NCI-H2227 (cell line): ENCODE data around the gene OR1F1.
A peak's percentile ranks its signal among the peaks of the same experiment; 100 is the strongest.
"Not testable (repeated sequence)": the region's sequence is repeated elsewhere in the genome, so short reads cannot be mapped to it uniquely, and the experiment has no call there.

Source experiments
- DNase-seq: peaks from one replicate; lab custom pipeline; 2025; ENCODE audit not compliant: unreplicated experiment; lab: John Stamatoyannopoulos, UW

Gene OR1F1

DNA sequence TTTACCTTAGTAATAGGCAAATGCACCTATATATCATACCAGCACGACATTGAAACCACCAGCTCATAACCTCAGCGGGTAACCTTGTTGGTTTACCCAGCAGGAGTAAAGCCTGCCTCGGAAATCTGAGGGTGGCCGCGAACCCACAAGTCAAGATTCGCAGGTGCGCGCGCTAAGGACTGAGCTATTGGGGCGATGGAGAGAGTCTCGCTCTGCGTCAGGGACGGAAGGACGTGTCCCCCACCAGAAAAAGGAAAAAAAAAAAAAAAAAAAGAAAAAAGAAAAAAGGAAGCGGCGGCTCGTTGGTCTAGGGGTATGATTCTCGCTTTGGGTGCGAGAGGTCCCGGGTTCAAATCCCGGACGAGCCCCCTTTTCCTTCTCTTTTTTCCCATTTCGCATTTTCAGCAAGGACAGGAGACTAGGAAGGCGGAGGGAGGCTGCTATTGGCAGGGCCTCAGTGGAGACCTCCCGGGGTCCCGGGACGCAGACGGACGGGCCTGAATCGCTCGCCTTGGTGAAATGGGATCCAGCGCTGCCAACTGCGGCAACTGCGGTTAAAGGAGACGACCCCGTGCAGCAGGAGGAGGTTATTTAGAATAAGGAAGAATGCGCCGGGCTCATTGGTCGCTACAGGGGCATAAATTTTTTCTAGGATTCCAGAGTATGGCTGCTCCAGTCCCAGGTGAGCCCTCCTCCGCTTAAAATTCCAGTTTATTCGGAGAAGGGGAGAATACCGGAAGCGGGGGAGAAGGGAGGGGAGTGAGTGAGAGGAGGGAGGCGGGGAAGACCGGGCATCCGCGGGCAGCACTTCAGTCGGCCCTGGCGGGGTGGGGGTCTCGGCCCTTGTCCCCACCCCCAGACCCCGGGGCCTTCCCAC is at the start of gene OR1F1:
Gene OR1F1, plus strand, starts transcription at position 407 of the 877 bp plus-strand sequence.
- DNase-seq: peak; percentile 85

DNA sequence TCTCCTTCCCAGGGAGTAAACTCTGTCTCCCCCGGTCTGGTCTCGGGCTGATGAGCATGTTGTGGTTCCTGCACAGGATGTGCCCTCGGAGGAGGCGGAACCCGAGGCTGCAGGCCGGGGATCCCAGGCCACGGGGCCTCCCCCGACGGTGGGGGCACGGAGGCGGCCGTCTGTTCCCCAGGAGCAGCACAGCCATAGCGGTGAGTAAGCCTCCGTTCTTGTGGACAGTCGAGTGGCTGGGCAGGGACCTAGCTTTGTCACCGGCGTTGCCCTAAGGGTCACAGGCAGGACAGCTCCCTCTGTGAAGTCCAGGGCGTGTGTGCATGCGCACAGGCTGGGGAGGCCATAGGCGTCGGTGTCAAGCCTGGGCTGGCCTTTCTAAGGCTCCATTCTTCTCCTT is 49.7 kb upstream of the OR1F1 start:
- no peak for DNase-seq

DNA sequence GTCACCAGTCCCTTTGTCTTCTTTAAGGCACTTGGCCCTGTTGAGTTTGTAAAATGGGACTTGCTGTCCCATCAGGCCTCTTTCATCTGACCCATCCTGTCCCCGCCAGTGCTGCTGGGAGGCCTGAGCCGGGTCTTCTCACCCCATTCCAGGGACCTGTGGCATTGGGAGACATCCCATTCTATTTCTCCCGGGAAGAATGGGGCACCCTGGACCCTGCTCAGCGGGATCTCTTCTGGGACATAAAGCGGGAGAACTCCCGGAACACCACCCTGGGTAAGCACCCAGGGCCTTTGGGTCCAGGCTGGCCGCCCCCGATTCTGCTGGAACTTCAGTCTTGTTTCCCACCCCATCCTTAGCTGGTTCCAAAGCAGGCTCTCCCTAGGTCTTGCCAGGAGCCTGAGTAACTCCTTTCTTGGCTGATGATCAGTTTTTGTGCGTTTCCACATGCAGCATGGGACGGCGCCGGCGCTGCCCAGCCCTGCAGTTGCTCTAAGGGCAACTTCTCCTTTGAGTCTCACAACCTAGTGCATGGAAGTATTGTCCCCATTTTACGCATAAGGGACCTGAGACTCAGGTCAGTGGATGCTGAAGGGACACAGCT is 49.1 kb upstream of the OR1F1 start:
- no peak for DNase-seq

DNA sequence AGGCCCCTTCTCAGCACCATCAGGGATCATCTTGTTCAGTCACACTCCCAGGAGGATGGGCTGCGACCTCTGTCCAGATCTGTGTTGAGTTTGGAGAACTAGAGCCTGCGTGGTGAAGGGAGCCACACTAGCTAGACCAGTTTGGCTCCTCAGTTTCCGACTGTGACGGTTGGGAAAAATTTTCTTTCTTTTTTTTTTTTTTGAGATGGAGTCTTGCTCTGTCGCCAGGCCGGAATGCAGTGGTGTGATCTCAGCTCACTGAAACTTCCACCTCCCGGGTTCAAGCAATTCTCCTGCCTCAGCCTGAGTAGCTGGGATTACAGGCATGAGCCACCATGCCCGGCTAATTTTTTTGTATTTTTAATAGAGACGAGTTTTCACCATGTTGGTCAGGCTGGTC is 48.4 kb upstream of the OR1F1 start:
- not testable (repeated sequence) for DNase-seq

DNA sequence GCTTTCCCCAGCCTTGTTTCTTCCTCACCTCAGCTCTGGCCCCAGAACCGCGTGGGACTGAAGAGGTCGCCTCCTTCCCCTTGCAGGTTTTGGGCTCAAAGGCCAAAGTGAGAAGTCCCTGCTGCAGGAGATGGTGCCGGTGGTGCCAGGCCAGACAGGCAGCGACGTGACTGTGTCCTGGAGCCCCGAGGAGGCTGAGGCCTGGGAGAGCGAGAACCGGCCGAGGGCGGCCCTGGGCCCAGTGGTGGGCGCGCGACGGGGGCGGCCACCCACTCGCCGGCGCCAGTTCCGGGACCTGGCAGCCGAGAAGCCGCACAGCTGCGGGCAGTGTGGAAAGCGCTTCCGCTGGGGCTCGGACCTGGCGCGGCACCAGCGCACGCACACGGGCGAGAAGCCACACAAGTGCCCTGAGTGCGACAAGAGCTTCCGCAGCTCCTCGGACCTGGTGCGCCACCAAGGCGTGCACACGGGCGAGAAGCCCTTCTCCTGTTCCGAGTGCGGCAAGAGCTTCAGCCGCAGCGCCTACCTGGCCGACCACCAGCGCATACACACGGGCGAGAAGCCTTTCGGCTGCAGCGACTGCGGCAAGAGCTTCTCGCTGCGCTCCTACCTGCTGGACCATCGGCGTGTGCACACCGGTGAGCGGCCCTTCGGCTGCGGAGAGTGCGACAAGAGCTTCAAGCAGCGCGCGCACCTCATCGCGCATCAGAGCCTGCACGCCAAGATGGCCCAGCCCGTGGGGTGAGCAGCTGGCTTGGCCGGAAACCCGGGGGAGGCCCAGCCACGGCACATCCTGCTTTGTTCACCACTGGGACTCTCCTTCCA is 47.2 kb upstream of the OR1F1 start:
- DNase-seq: no peak

DNA sequence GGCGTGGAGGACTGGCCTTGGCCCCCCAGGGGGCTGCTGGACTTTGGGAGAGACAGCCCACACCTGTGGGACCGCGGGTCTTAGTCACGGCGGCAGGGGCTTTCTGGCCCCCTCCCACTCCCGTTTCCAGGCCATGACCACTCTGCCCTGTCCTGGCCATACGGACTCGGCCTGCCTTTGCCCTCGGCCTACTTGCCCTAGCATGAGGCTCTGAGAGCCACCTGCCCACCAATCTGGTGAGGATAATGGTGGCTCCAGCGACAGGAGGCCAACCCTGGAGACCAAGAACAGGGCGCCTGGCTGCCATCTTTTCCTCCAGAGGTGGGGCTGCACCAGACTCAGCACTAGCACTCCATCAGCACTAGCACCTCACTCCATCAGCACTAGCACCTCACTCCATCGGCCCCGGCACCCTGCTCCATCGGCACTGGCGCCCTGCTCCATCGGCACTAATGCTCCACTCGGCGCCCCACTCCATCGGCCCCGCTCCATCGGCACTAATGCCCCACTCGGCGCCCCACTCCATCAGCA is 46.2 kb upstream of the OR1F1 start:
- DNase-seq: no peak

DNA sequence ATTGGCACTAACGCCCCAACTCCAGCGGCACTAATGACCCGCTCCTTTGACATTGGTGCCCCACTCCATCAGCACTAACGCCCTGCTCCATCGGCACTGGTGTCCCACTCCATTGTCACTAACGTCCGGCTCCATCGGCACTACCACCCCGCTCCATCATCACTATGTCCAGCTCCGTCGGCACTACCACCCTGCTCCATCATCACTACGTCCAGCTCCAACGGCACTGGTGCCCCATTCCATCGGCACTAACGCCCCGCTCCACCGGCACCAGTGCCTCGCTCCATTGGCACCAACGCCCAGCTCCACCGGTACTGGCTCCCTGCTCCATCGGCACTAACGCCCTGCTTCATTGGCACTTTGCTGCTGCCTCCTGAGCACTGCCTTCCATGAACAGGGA is 45.7 kb upstream of the OR1F1 start:
- no peak for DNase-seq

DNA sequence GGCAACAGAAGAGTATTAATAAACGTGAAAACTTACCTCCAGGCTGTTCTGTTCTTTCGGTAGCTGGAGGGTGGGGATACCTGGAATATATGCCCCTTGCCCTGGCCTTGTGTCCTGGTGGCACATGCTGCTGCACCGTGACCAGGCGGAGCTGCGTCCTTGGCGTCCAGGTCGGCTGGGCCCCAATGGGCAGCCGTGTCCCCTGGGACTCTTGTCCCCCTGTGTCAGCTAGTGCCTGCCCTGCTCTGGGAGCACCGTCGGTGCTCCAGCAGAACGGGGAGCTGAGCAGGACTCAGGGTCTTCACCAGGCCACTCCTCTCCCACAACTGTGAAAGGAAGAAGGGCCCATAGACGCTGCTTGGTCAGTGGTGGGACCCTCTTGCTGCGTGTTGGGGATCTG is 45.2 kb upstream of the OR1F1 start:
- DNase-seq: no peak

DNA sequence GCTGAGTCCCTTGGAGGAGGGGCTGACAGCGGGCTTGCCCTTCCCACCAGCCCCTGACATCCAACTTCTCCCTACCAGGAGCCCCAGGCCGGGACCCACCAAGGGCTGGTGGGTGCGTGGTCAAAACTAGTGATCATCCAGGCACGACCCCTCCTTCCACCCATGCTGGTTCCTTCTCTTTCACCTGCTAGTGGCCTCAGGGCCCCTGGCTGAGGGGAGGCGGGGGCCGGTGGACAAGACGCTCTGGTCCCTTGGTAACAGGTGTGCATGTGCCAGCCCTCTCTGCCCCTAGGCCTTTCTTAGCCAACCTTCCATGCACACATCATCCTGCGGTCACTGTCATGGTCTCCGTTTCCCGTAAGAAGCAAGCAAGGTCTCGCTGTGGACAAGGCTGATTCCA is 44.8 kb upstream of the OR1F1 start:
- no peak for DNase-seq

DNA sequence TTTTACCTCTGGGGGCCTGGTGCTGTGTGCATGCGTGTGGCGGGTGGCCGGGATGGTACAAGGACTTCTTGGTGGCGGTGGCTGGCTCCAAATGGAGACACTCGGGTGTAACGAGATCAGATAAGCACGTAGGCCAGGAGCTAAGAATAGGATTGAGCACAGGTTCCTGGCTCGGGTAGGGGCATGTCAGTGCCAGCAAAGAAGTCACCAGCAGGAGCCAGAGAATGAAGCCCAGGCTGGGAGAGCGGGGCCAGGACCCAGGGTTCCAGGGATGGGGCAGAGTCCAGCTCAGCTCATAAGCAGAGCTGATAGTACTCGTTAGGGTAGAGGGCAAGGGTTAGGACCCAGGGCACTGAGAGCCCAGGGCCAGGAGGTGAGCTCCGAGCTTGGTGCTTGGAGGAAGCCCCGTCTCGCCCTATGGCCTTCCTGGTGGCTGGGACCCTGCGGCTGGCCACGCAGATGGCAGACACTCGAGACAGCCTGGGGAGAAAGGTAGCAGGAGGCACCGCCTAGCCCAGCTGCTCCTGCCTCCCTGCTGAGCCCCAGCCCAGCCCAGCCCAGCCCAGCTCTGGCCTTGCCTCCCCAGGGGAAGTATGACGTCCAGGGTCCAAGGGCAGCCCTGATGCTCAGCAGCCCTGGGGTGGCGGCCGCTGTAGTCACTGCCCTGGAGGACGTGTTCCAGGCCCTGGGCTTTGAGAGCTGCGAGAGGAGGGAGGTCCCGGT is 44.2 kb upstream of the OR1F1 start:
- no peak for DNase-seq

DNA sequence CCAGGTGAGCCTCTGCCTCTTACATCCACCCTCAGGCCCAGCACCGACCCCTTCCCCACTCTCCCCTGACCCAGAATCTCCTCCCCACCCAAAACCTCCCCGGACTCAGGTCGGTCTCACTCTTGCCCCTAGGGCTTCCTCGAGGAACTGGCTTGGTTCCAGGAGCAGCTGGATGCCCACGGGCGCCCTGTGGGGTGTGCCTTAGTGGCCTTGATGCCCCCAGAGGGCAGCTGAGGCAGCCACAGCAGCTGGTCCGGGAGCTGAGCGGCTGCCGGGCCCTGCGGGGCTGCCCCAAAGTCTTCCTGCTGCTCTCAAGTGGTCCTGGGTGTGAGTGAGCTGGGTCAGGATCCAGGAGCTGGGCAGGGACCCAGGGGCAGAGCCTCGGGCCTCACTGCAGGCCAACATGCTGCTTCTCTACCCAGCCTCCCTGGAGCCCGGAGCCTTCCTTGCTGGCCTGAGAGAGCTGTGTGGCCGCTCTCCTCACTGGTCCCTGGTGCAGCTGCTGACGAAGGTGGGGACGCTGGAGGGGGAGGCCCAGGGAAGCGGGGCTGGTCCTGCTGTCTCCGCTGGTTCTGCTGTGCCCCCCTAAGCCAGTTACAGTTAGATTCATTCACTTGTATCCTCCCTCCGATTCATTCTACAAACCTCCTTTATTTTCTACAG is 43.6 kb upstream of the OR1F1 start:
- DNase-seq: no peak

DNA sequence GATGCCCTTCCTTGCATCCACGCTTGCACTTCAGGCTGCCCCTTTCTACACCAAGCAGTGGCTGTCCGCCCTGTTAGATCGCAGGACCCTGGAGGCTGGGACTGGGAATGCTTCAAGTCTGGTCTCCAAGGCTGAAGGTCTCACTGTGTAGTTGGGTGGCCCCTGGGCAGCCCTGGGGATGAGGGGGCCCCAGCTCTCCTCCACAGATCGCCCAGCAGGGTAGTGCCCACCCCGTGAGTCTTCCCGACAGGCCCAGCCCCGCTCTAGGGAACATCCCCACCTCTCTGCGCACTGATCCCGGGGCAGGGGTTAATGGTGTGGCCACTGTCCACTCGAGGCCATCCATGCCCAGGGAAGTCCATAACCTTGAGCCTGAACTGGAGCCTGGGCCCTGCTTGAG is 42.9 kb upstream of the OR1F1 start:
- DNase-seq: no peak

DNA sequence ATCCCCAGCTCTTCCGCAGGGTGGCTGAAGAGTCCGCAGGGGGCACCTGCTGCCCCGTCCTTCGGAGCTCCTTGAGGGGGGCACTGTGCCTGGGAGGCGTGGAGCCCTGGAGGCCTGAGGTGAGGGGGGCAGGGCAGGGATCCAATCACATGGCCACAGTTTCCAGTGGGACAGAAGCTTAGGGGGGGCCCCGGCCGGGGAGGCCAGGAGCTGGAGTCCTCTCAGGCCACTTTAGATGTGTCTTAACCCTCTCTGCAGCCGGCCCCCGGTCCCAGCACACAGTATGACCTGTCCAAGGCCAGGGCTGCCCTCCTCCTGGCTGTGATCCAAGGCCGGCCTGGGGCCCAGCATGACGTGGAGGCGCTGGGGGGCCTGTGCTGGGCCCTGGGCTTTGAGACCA is 42.3 kb upstream of the OR1F1 start:
- no peak for DNase-seq

DNA sequence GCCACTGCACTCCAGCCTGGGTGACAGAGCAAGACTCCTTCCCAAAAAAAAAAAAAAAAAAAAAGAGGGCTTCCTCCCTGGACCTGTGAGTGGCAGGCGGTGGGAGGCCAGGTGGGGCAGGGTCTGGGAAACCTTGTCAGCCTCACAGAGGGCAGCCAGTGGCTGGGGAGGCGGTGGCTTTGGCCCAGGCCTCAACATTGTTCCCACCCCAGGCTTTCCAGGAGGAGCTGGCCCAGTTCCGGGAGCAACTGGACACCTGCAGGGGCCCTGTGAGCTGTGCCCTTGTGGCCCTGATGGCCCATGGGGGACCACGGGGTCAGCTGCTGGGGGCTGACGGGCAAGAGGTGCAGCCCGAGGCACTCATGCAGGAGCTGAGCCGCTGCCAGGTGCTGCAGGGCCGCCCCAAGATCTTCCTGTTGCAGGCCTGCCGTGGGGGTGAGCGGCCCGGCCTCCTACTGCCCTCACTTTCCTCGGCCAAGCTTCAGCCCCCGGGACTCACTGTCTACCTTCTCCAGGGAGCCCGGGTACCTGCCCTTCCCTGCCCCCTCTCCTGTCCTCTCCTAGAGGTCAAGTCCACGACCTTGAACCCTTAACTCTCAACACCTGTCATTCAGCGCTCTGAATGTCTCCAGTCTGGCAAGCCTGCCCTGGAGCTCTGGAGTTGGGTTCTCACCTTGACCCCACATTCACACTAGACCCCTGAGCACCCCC is 40.8 kb upstream of the OR1F1 start:
- no peak for DNase-seq

DNA sequence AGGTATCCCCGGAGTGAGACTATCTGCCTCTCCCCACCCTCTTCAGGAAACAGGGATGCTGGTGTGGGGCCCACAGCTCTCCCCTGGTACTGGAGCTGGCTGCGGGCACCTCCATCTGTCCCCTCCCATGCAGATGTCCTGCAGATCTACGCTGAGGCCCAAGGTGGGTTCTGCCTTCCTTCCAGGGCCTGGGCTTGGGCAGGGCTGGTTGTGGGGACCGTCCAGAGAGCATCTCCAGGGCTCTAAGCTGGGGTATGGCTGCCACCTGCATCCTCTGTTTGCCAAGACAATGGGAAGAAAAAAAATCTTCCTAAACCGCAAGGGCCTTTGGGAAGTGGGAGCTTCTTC is 40.3 kb upstream of the OR1F1 start:
- no peak for DNase-seq

DNA sequence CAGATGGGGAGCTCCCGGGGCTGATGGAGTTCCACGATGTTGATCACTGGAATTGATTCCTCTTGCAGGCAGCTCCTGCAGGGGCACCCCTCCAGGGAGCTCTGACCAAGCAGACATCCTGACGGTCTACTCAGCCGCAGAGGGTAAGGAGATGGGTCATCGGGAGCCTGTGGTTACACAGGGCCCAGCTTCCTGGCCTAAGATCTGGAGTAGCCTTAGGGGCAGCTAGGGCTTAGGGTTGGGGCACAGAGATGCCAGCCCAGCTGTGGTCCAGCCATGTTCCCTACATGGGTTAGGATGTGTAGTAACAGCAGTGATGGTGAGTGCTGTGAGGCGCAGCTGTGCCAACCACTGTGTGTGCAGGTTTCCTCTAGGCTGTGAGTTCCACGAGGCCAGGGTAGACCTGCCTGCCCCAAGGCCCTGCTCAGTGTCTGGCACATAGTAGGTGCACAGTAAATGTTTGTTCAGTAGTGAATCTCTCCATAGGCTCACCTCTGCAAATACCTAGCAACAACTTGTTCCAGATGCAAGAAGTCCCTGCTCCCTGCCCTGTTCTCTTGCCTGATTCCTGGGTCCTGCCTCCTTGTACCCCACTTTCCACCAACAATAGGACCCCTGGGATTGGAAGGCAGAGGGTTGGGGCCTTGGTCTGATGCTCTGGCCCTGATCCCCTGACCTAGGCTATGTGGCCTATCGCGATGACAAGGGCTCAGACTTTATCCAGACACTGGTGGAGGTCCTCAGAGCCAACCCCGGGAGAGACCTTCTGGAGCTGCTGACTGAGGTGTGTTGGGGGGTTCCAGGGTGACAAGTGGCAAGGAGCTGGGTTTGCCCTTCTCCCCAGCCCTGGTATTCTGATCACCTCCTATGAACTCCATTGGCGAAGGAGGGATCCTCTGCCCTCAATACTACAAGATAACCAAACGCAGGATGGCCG is 39.5 kb upstream of the OR1F1 start:
- no peak for DNase-seq

DNA sequence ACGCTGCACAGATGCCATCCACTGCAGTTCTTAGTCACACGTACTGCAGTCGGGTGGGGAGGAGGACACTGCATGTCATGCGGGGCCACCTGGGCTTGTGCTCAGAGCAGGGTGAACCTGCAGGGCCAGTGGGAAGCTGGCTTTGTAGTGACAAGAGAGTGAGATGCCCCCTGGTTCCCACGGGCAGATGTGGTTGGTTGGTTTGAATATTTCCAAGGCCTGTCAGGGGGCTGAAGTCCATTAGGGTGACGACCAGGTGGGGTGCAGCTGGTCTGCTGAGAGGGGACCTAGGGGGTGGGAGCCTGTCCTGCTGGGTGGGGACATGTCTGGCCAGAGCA is 38.8 kb upstream of the OR1F1 start:
- DNase-seq: no peak

DNA sequence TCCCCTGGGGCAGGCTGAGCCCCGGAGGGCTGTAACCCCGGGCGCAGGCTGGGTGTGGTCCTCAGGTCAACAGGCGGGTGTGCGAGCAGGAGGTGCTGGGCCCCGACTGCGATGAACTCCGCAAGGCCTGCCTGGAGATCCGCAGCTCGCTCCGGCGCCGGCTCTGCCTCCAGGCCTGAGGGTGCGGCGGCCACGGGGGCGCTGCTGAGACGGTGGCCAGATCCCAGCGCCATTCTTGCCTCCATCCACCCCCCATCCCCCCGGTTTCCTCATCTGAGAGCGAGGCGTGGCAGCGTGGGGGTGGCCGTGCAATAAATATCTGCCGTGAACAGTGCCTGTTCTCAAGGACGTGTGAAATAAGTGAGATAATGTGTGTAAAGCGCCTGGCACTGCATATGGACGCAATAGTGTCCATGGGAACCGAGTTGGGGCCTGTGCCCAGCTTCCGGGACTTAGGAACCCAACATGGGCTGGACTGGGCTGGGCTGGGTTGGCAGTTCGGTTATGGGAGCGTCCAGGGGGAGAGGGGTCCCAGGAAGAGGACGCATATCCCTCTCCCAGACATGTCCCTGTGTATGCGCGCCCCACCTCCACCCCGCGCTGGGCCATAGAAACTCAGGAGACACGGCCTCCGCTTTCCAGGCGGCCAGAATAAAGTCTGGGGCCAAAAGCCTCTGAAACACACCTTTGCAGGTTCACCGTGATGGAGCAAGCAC is 38.2 kb upstream of the OR1F1 start:
- DNase-seq: peak; percentile 73
